ENCODE data around the gene AIRE. TPM values are rescaled to one million over a fixed set of nuclear protein-coding genes. Genes with fewer than 3 reads are reported as not detected.

Gene AIRE
- total and polyA plus RNA-seq, 2 donors from 2014 or later: 0.09 to 0.25 TPM

DNA sequence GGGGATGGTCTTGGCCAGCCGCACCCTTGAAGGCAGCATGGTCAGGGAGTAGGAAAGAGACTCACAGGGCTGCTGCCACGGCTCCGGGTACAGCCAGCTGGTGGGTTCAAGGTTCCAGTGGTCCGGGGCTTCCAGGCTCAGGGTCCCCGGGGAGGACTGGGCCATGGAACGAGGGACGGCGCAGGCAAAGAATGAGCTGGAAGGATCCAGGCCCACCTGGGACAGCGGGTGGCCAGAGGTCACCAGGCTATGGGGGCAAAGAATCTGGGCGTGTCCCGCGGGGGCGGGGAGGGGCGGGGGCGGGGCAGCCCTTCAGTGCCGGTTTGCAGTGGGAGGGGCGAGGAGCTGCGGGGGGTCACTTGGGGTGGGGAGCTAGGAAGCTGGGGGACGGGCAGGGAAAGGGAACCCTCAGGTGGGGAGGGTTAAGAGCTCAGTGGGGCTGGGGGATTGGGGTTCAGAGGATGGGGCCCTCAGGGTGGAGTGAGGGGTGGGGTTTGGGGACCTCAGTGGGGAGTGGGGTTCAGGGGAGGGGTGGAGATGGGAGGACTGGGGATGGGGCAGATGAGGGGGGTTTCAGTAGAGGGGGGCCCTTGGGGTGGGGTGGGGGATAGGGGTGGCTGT, 23.9 kb upstream of the AIRE start, which contains the start of gene DNMT3L:
DNMT3L (minus strand) TSS at position 223 of the 621 bp plus-strand sequence. CDS start 638 bp downstream, outside the sequence.
- no peak for TF ChIP-seq CTCF (IDR thresholded peaks at IDR 0.05; ENCODE audit: borderline replicate concordance, extremely low read depth, insufficient read depth)
- no peak within 1 kb of the TSS for H3K4me3 ChIP-seq (ENCODE audit: low read length in 3 of 3)
- H3K4me1 ChIP-seq (ENCODE audit: control insufficient read depth in 2 of 3, insufficient read depth in 2 of 3, low read depth in 1 of 3, low read length in 3 of 3): no peaks in the 10 kb centered on the region
- DNase-seq: peak in 1 of 5 donors; percentile 46
- peaks cover 0 to 3% (median 0%) of the 10 kb centered on the region in 3 donors for H3K9me3 ChIP-seq (ENCODE audit: control insufficient read depth in 2 of 3, insufficient read depth in 1 of 3, low read length in 3 of 3)
- intact Hi-C loops (cut with DNase I): no loop called here
- H3K36me3 ChIP-seq (ENCODE audit: control insufficient read depth in 2 of 3, insufficient read depth in 3 of 3, low read length in 3 of 3): no peaks in the 10 kb centered on the region
- H3K9ac ChIP-seq (ENCODE audit: low read length in 3 of 3): no peak within 1 kb of the TSS
- no peak within 1 kb of the TSS for H3K27ac ChIP-seq (ENCODE audit: low read depth in 2 of 2, low read length in 2 of 2)
- no peaks in the 10 kb centered on the region for H3K27me3 ChIP-seq (ENCODE audit: control insufficient read depth, insufficient read depth, low read length)
- no peak for FAIRE-seq

- Histone ChIP-seq H3K4me1 (ENCODE audit: control insufficient read depth in 2 of 3, insufficient read depth in 2 of 3, low read depth in 1 of 3, low read length in 3 of 3) (no peaks in the 10 kb centered on the region), H3K27ac (ENCODE audit: low read depth in 2 of 2, low read length in 2 of 2) (no peak overlapping the region), H3K27me3 (ENCODE audit: control insufficient read depth, insufficient read depth, low read length) (no peaks in the 10 kb centered on the region), H3K4me3 (ENCODE audit: low read length in 3 of 3) (no peak overlapping the region), H3K9ac (ENCODE audit: low read length in 3 of 3) (no peak overlapping the region), H3K9me3 (ENCODE audit: control insufficient read depth in 2 of 3, insufficient read depth in 1 of 3, low read length in 3 of 3) (peaks cover 0 to 3% (median 0%) of the 10 kb centered on the region in 3 donors), H3K36me3 (ENCODE audit: control insufficient read depth in 2 of 3, insufficient read depth in 3 of 3, low read length in 3 of 3) (no peaks in the 10 kb centered on the region)
- FAIRE-seq (no peak), DNase-seq (peak in 2 of 5 donors; percentile 55 to 68)
- no peak for TF ChIP-seq CTCF (IDR thresholded peaks at IDR 0.05; ENCODE audit: borderline replicate concordance, extremely low read depth, insufficient read depth)
- intact Hi-C loops (cut with DNase I): no loop called here
Observed at GRCh38 chr21:44262338-44263056, 23.2 kb upstream of the AIRE start.

GRCh38 chr21:44263221-44263760, 22.4 kb upstream of the AIRE start:
- intact Hi-C loops (cut with DNase I): no loop called here
- DNase-seq (peak; percentile 58 to 78 (median 69)), FAIRE-seq (no peak)
- Histone ChIP-seq H3K27ac (ENCODE audit: low read depth in 2 of 2, low read length in 2 of 2) (no peak overlapping the region), H3K9me3 (ENCODE audit: control insufficient read depth in 2 of 3, insufficient read depth in 1 of 3, low read length in 3 of 3) (peaks cover 0 to 3% (median 0%) of the 10 kb centered on the region in 3 donors), H3K36me3 (ENCODE audit: control insufficient read depth in 2 of 3, insufficient read depth in 3 of 3, low read length in 3 of 3) (no peaks in the 10 kb centered on the region), H3K4me1 (ENCODE audit: control insufficient read depth in 2 of 3, insufficient read depth in 2 of 3, low read depth in 1 of 3, low read length in 3 of 3) (no peaks in the 10 kb centered on the region), H3K27me3 (ENCODE audit: control insufficient read depth, insufficient read depth, low read length) (no peaks in the 10 kb centered on the region), H3K4me3 (ENCODE audit: low read length in 3 of 3) (no peak overlapping the region), H3K9ac (ENCODE audit: low read length in 3 of 3) (no peak overlapping the region)
- no peak for TF ChIP-seq CTCF (IDR thresholded peaks at IDR 0.05; ENCODE audit: borderline replicate concordance, extremely low read depth, insufficient read depth)
